HG03342 (cell line): ENCODE results near the gene PSMC3IP.
"Not testable (repeated sequence)": the region's sequence is repeated elsewhere in the genome, so short reads cannot be mapped to it uniquely, and the experiment has no call there.

Experiments
- ATAC-seq: cut with Tn5 transposase; IDR thresholded peaks from one replicate; pipeline ENCODE4 v1.9.1; 2021; ENCODE audit warnings: mild to moderate bottlenecking, moderate library complexity; ENCODE audit not compliant: unreplicated experiment

PSMC3IP gene

GRCh38 chr17:42577532-42578281 is at the start of gene PSMC3IP:
Gene PSMC3IP (minus strand): TSS chr17:42577729. CDS start chr17:42577686, 43 bp downstream.
- ATAC-seq: peak; percentile 54

- no peak for ATAC-seq
Observed at GRCh38 chr17:42623732-42624596, 46.4 kb upstream of the PSMC3IP start.

GRCh38 chr17:42623271-42623670 is 45.7 kb upstream of the PSMC3IP start:
- ATAC-seq: no peak

GRCh38 chr17:42621987-42622386 is 44.5 kb upstream of the PSMC3IP start:
- not testable (repeated sequence) for ATAC-seq

- ATAC-seq: peak; percentile 69
Observed at GRCh38 chr17:42618442-42619150, 41.1 kb upstream of the PSMC3IP start.

- ATAC-seq: no peak
Observed at GRCh38 chr17:42617956-42618431, 40.5 kb upstream of the PSMC3IP start.

- no peak for ATAC-seq
Observed at GRCh38 chr17:42613699-42614295, 36.3 kb upstream of the PSMC3IP start.

- no peak for ATAC-seq
Observed at GRCh38 chr17:42612013-42612412, 34.5 kb upstream of the PSMC3IP start.

- ATAC-seq: not testable (repeated sequence)
Observed at GRCh38 chr17:42609814-42610801, 32.6 kb upstream of the PSMC3IP start.

- ATAC-seq: peak; percentile 89
Observed at GRCh38 chr17:42609182-42609813, 31.8 kb upstream of the PSMC3IP start, which contains the start of the genes RETREG3 and TUBG1. Gene RETREG3 (minus strand): TSS chr17:42609374. CDS start chr17:42609324, 50 bp downstream. Gene TUBG1 (plus strand): TSS chr17:42609683. CDS start chr17:42609738, 55 bp downstream.

GRCh38 chr17:42608305-42609181 is 31.0 kb upstream of the PSMC3IP start:
- peak; percentile 35 for ATAC-seq

GRCh38 chr17:42607769-42608168 is 30.2 kb upstream of the PSMC3IP start:
- ATAC-seq: no peak

- ATAC-seq: no peak
Observed at GRCh38 chr17:42603318-42603717, 25.8 kb upstream of the PSMC3IP start.

- no peak for ATAC-seq
Observed at GRCh38 chr17:42598905-42599304, 21.4 kb upstream of the PSMC3IP start.

- no peak for ATAC-seq
Observed at GRCh38 chr17:42596386-42596785, 18.9 kb upstream of the PSMC3IP start.

GRCh38 chr17:42591411-42591810 is 13.9 kb upstream of the PSMC3IP start:
- no peak for ATAC-seq

GRCh38 chr17:42590886-42591285 is 13.4 kb upstream of the PSMC3IP start:
- ATAC-seq: no peak
